GM21423 (cell line): ENCODE results near the gene PNPLA1.

Source experiments
- ATAC-seq: cut with Tn5 transposase; IDR thresholded peaks from one replicate; pipeline ENCODE4 v1.9.1; 2021; ENCODE audit warnings: mild to moderate bottlenecking, moderate library complexity; ENCODE audit not compliant: unreplicated experiment

The PNPLA1 gene

GRCh38 chr6:36312854-36313648 lies 43.2 kb downstream of the PNPLA1 start:
- no peak for ATAC-seq

GRCh38 chr6:36313649-36313936 lies 43.7 kb downstream of the PNPLA1 start:
- no peak for ATAC-seq

- ATAC-seq, result no peak
Measured at GRCh38 chr6:36314221-36315014, 44.6 kb downstream of the PNPLA1 start.

- no peak for ATAC-seq
Measured at GRCh38 chr6:36315921-36316320, 46.1 kb downstream of the PNPLA1 start.

- no peak for ATAC-seq
Measured at GRCh38 chr6:36317623-36318022, 47.8 kb downstream of the PNPLA1 start.

- ATAC-seq, result no peak
Measured at GRCh38 chr6:36318690-36319435, 49.0 kb downstream of the PNPLA1 start.

- no peak for ATAC-seq
Measured at GRCh38 chr6:36319436-36319762, 49.5 kb downstream of the PNPLA1 start.

GRCh38 chr6:36319821-36320220 lies 50.0 kb downstream of the PNPLA1 start:
- ATAC-seq, result no peak

- no peak for ATAC-seq
Measured at GRCh38 chr6:36320475-36320874, 50.6 kb downstream of the PNPLA1 start.

- no peak for ATAC-seq
Measured at GRCh38 chr6:36322591-36322990, 52.7 kb downstream of the PNPLA1 start.

GRCh38 chr6:36323062-36323461 lies 53.2 kb downstream of the PNPLA1 start:
- ATAC-seq, result no peak

GRCh38 chr6:36324191-36324590 lies 54.3 kb downstream of the PNPLA1 start:
- ATAC-seq, result no peak

- no peak for ATAC-seq
Measured at GRCh38 chr6:36324715-36325114, 54.9 kb downstream of the PNPLA1 start.

- ATAC-seq, result no peak
Measured at GRCh38 chr6:36326356-36326995, 56.6 kb downstream of the PNPLA1 start.

GRCh38 chr6:36327226-36327918 lies 57.5 kb downstream of the PNPLA1 start:
- ATAC-seq, result no peak

GRCh38 chr6:36327919-36328236 lies 58.0 kb downstream of the PNPLA1 start:
- no peak for ATAC-seq

GRCh38 chr6:36328600-36328999 lies 58.7 kb downstream of the PNPLA1 start:
- ATAC-seq, result no peak

GRCh38 chr6:36329798-36330291 lies 60.0 kb downstream of the PNPLA1 start:
- ATAC-seq, result no peak

- ATAC-seq, result no peak
Measured at GRCh38 chr6:36330366-36330765, 60.5 kb downstream of the PNPLA1 start.

- no peak for ATAC-seq
Measured at GRCh38 chr6:36331381-36331780, 61.5 kb downstream of the PNPLA1 start.
